GM12891 (cell line): ENCODE results near the gene LRMDA.
"Not testable (repeated sequence)": the region's sequence is repeated elsewhere in the genome, so short reads cannot be mapped to it uniquely, and the experiment has no call there.

ENCODE experiments used
- DNase-seq: peaks from one replicate; pipeline ENCODE4 v3.0.0; 2011; ENCODE audit warnings: low spot score; ENCODE audit not compliant: insufficient read length
- FAIRE-seq: peaks from 2 replicates; lab custom pipeline; 2011; peaks lifted over from hg19 to GRCh38; lab: Jason Lieb, UNC
- PAX5 ChIP-seq: IDR thresholded peaks from 2 replicates; pipeline ENCODE4 v1.6.1; 2011; ENCODE audit warnings: low read length, moderate library complexity, mild to moderate bottlenecking; ENCODE audit not compliant: insufficient read depth, severe bottlenecking
- POLR2A ChIP-seq: IDR thresholded peaks from 2 replicates; pipeline ENCODE4 v1.6.1; 2011; ENCODE audit warnings: low read depth, low read length, control low read depth
- POLR2AphosphoS5 ChIP-seq: IDR thresholded peaks from 2 replicates; pipeline ENCODE4 v1.6.1; 2011; ENCODE audit warnings: low read depth, low read length, control low read depth
- POU2F2 ChIP-seq: IDR thresholded peaks from 2 replicates; pipeline ENCODE4 v1.6.1; 2011; ENCODE audit warnings: low read depth, mild to moderate bottlenecking, control low read depth, low read length, moderate library complexity
- SPI1 ChIP-seq: IDR thresholded peaks from 2 replicates; pipeline ENCODE4 v1.6.1; 2011; ENCODE audit warnings: low read depth, low read length, control low read depth
- TAF1 ChIP-seq: IDR thresholded peaks from 2 replicates; pipeline ENCODE4 v1.6.1; 2011; ENCODE audit warnings: low read depth, low read length, control low read depth

Gene LRMDA

DNA sequence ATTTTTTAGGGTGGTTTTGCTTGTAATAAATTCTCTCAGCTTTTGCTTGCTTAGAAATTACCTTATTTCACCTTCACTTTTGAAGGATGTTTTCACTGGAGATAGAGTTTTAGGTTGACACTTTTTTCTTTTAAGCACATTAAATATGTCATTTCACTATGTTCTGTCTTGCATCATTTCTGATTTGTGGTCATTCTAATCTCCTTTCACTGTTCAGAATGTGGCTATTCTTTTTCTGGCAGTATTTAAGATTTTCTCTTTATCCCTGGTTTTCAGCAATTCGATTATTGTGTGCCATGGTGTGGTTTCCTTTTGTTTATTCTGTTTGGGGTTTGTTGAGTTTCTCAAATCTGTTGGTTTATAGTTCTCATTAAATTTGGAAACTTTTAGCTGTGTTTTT, 1140.6 kb downstream of the LRMDA start:
- FAIRE-seq (no peak), DNase-seq (no peak)
- TF ChIP-seq POLR2A (no peak), POLR2AphosphoS5 (no peak), TAF1 (no peak), SPI1 (no peak), PAX5 (no peak), POU2F2 (no peak)

DNA sequence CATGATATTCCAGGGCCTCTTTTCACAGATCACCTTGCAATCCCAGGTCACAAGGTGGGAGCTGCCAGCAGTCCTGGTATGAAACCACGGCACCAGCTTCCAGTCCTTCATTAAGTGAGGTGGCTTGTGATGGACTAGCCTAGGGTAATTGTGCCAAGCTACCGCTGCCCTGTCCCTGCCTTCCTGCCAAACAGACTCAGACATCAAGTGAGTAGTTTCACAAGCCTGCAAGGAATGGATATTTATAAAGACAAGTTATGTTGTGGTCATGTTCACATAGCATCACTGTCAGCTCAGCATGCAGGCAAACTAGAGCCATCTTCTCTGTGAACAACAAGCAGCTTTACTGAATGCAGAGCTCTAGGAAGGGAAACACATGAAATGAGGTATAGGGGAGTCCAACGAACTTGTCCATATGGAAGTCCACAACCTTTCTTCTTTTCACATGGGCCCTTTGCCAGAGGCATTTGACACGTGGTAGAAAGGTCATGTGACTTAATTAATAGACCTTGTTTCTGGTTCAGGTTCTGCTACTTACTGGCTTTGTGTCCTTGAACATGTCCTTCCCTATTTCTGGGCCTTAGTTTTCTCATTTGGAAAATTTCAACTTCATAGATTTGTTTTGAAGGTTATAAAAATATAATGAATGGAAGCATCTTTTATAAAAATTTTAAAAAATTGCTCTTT, 1145.0 kb downstream of the LRMDA start:
- no peak for DNase-seq
- no peak for FAIRE-seq
- TF ChIP-seq POLR2A: no peak
- TF ChIP-seq POU2F2: no peak
- TF ChIP-seq PAX5: no peak
- no peak for TF ChIP-seq TAF1

DNA sequence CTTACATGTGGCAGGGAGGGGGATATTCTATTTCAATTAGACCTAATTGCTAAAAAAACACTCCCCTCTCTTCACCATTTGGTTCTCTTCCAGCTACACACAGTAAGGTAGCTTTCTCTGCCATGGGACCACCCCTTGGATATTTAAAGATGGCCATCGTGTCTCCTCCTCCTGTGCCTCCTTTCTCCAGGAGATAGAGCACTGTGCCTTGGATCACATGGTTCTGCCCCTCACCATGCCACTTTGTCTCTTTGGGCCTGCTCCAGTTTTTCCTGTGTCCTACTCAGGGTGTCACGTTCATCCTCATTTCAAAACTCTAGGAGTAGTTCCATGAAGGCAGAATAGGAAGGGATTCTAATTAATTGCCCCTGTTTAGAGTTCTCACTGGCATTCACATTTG, 1146.0 kb downstream of the LRMDA start:
- TF ChIP-seq PAX5: no peak
- TF ChIP-seq TAF1: no peak
- no peak for TF ChIP-seq POLR2A
- TF ChIP-seq POU2F2: no peak
- TF ChIP-seq SPI1: no peak
- TF ChIP-seq POLR2AphosphoS5: no peak
- FAIRE-seq (no peak), DNase-seq (no peak)

DNA sequence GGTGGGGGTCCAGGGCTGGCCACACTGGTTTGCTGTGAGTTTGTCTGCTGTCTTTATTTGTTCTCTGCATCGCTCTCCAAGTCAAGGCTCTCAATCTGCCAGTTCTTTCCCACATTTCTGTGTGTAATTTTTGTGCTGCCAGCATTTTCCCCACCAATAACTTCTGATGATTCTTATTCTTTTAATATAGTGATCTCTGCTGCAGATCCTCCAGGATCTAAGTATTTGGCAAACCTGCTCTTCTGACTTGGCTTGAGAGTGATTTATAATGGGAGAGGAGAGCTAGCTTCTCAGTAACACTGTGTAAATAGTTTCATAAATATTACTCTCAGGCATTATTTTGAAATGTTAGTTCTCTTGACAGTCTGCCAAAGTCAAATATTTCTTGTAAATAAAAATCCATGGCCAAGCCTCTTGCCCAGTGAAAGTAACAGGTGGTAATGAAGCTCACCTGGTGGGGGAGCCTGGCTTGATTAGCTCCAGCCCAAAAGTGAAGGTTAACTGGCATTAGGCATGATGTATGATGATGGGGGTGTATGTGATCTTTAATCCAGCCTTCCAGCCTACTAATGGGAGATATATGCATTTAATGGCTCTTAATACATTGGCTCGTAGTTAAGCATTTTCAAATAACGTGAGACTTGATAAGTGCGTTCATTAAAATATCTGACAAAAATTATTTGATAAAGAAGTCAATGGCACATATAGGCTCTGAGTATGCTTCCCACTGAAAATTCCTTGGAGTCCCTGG, 1150.3 kb downstream of the LRMDA start:
- FAIRE-seq: no peak
- no peak for DNase-seq
- no peak for TF ChIP-seq POU2F2
- TF ChIP-seq POLR2AphosphoS5: no peak
- TF ChIP-seq TAF1: no peak
- TF ChIP-seq PAX5: no peak
- no peak for TF ChIP-seq POLR2A
- no peak for TF ChIP-seq SPI1

DNA sequence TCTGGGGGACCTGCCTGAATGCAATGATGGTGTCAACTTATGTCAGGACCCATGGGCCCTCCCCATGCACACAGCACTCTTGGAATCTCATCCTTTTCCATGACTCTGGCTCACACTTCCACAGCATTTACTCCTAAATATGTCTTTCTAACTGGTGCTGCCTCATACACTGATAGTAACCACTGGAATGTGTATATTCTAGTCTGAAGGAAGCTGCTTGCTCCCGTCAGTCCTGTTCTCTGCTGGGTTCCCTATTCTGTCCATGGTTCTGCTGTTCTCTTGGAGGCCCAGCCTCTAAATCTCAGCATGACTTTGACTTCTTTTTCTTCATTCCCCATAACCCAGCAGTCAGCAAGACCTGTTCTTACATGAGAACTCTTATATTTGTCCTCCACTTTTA, 1151.1 kb downstream of the LRMDA start:
- no peak for DNase-seq
- TF ChIP-seq POU2F2 (no peak), PAX5 (no peak), TAF1 (no peak), SPI1 (no peak), POLR2A (no peak), POLR2AphosphoS5 (no peak)
- no peak for FAIRE-seq

DNA sequence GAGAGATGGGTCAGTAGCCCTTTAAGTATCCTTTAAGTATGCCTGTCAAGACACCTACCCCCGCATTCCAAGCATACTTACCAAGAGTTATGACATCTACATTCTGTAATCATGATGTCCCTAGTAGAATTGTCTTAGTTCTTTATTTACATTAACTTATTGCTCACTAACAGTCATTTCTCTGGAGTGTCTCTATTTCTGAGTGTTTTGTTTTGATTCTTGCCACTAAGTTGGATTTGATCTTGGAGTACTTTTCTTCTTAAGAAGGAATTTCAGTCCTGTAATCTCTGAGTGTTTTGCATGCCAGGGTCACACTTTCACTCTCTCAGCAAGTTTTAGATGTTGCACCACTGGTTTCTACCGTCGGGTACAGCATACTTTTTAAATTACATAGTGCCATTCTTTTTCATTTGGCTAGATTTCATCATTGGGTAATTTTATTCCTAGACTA, 1152.3 kb downstream of the LRMDA start:
- FAIRE-seq (no peak), DNase-seq (no peak)
- TF ChIP-seq PAX5 (no peak), POLR2A (no peak), POLR2AphosphoS5 (no peak), TAF1 (no peak), POU2F2 (no peak), SPI1 (no peak)

DNA sequence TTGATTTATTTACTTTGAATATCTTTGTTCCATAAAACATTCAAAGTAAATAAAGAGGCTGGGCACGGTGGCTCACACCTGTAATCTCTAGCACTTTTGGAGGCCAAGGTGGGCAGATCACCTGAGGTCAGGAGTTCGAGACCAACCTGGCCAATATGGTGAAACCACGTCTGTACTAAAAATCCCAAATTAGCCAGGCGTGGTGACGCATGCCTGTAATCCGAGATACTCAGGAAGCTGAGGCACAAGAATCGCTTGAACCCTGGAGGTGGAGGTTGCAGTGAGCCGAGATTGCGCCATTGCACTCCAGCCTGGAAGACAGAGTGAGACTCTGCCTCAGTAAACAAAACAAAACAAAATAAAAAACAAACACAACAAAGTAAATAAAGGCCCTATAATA, 1153.0 kb downstream of the LRMDA start:
- not testable (repeated sequence) for DNase-seq, FAIRE-seq
